KMS-11 (cell line): ENCODE data around the gene RTBDN.

Experiments used
- H2AFZ ChIP-seq: fragments of 200-600 bp; sonication (generic); 2 replicates; pipeline ENCODE4 v1.6.1; 2016; ENCODE audit warnings: antibody characterized with exemption, mixed run types, low read depth
- H3K27ac ChIP-seq: fragments of 200-600 bp; sonication (generic); 2 replicates; pipeline ENCODE4 v1.6.1; 2016; ENCODE audit warnings: mild to moderate bottlenecking, mixed run types
- H3K27me3 ChIP-seq: fragments of 200-600 bp; sonication (generic); 2 replicates; pipeline ENCODE4 v1.6.1; 2017; ENCODE audit warnings: mild to moderate bottlenecking, low read depth, mixed run types, moderate library complexity; ENCODE audit not compliant: insufficient read depth
- H3K36me3 ChIP-seq: fragments of 200-600 bp; sonication (generic); 2 replicates; pipeline ENCODE4 v1.6.1; 2017; ENCODE audit warnings: mild to moderate bottlenecking, mixed run types; ENCODE audit not compliant: insufficient read depth
- H3K4me1 ChIP-seq: fragments of 200-600 bp; sonication (generic); 2 replicates; pipeline ENCODE4 v1.6.1; 2016; ENCODE audit warnings: mild to moderate bottlenecking, low read depth, mixed run types; ENCODE audit not compliant: poor library complexity, severe bottlenecking
- H3K4me2 ChIP-seq: fragments of 200-600 bp; sonication (generic); 2 replicates; pipeline ENCODE4 v1.7.0; 2016; ENCODE audit warnings: mild to moderate bottlenecking, mixed run types
- H3K4me3 ChIP-seq: fragments of 200-600 bp; sonication (generic); IDR thresholded peaks from 2 replicates; pipeline ENCODE4 v1.6.1; 2017; ENCODE audit warnings: low read depth, low read length, mixed read lengths; ENCODE audit not compliant: insufficient read depth
- H3K79me2 ChIP-seq: fragments of 200-600 bp; sonication (generic); 2 replicates; pipeline ENCODE4 v1.6.1; 2016; ENCODE audit warnings: low read depth, mixed run types; ENCODE audit not compliant: insufficient read depth
- H3K9ac ChIP-seq: fragments of 200-600 bp; sonication (generic); 2 replicates; pipeline ENCODE4 v1.6.1; 2016; ENCODE audit warnings: mild to moderate bottlenecking, mixed run types
- H4K20me1 ChIP-seq: fragments of 200-600 bp; sonication (generic); 2 replicates; pipeline ENCODE4 v1.6.1; 2016; ENCODE audit warnings: mild to moderate bottlenecking, mixed run types; ENCODE audit not compliant: insufficient read depth
- TF ChIP-seq, protein P1 (sequence below): fragments of 200-600 bp; sonication (generic); conservative IDR thresholded peaks from 2 replicates; pipeline ENCODE4 v1.6.1; 2017; ENCODE audit warnings: low read depth, mild to moderate bottlenecking, antibody characterized with exemption, low read length, moderate library complexity, mixed read lengths

RTBDN gene

DNA sequence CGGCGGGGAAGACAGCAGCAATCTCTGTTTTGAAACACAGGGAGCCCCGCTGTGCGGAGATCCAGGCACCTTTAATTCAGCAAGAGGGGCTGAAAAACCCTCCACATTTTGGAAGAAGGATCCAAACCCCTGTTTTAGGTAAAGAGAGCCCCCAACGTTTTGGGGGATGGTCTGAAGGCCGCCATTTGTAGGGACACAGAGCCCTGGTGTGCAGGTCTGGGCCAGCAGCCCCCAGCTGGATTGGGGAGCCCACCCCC is 55.5 kb downstream of the RTBDN start:
- Histone ChIP-seq H3K4me2 (peak overlapping the region; percentile 35), H3K79me2 (no peaks in the 10 kb centered on the region), H2AFZ (peak overlapping the region; percentile 84), H3K27me3 (no peaks in the 10 kb centered on the region), H3K9ac (peak overlapping the region; percentile 51; the same call in 1 of the 2 replicates), H3K4me1 (peaks cover 28% of the 10 kb centered on the region), H3K36me3 (no peaks in the 10 kb centered on the region), H3K4me3 (no peak overlapping the region), H3K27ac (no peak overlapping the region; the same call in 1 of the 2 replicates), H4K20me1 (no peaks in the 10 kb centered on the region)
- TF ChIP-seq, protein P1, sequence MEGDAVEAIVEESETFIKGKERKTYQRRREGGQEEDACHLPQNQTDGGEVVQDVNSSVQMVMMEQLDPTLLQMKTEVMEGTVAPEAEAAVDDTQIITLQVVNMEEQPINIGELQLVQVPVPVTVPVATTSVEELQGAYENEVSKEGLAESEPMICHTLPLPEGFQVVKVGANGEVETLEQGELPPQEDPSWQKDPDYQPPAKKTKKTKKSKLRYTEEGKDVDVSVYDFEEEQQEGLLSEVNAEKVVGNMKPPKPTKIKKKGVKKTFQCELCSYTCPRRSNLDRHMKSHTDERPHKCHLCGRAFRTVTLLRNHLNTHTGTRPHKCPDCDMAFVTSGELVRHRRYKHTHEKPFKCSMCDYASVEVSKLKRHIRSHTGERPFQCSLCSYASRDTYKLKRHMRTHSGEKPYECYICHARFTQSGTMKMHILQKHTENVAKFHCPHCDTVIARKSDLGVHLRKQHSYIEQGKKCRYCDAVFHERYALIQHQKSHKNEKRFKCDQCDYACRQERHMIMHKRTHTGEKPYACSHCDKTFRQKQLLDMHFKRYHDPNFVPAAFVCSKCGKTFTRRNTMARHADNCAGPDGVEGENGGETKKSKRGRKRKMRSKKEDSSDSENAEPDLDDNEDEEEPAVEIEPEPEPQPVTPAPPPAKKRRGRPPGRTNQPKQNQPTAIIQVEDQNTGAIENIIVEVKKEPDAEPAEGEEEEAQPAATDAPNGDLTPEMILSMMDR: no peak

DNA sequence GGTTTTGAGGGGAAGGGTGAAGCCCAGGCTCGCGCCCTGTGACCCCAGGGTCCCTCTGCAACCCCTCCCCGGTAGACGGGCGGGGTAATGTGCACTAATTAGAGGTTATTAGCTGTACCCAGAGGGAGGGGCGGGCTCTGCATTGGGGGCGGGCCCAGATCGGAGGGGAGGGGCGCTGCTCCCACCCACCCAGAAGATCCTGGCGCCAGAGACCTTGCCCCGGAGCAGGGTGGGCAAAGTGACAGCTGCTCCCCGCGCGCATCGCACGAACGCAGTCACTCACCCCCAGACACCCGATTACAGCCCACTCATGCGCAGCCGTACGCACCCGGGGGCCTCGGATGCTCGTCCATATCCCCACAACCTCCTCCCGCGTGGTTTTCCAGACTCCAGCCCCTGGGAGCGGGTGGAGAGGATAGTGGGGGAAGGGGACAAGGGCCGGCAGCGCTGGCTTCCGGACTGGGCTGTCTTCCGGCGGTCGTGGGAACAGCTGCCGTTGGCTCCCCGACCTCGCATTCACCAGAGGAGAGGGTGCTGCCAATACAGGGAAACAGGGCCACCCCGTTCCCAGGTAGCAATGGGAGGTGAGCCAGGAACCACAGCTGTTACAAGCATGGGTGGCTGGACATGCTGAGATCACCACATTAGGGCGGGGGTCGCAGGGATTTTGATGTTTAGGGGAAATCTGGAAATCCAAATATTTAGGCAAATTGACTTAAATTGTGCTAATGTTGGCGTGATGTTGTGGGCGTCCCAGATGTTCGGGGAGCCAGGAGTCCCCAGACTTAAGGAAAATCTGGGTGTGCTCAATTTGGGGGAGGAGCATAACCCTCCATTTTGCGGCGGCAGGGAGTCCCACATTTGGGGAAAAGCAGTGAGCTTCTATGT is 56.1 kb downstream of the RTBDN start:
- H3K27ac ChIP-seq: peak overlapping the region; percentile 31; the same call in 1 of the 2 replicates
- TF ChIP-seq, protein P1: no peak
- H3K79me2 ChIP-seq: no peaks in the 10 kb centered on the region
- H4K20me1 ChIP-seq: no peaks in the 10 kb centered on the region
- H3K4me1 ChIP-seq: peaks cover 34% of the 10 kb centered on the region
- peak overlapping the region; percentile 51; the same call in 1 of the 2 replicates for H3K9ac ChIP-seq
- H3K27me3 ChIP-seq: no peaks in the 10 kb centered on the region
- H2AFZ ChIP-seq: peak overlapping the region; percentile 84
- no peaks in the 10 kb centered on the region for H3K36me3 ChIP-seq
- peak overlapping the region; percentile 70 for H3K4me3 ChIP-seq
- H3K4me2 ChIP-seq: peak overlapping the region; percentile 35

DNA sequence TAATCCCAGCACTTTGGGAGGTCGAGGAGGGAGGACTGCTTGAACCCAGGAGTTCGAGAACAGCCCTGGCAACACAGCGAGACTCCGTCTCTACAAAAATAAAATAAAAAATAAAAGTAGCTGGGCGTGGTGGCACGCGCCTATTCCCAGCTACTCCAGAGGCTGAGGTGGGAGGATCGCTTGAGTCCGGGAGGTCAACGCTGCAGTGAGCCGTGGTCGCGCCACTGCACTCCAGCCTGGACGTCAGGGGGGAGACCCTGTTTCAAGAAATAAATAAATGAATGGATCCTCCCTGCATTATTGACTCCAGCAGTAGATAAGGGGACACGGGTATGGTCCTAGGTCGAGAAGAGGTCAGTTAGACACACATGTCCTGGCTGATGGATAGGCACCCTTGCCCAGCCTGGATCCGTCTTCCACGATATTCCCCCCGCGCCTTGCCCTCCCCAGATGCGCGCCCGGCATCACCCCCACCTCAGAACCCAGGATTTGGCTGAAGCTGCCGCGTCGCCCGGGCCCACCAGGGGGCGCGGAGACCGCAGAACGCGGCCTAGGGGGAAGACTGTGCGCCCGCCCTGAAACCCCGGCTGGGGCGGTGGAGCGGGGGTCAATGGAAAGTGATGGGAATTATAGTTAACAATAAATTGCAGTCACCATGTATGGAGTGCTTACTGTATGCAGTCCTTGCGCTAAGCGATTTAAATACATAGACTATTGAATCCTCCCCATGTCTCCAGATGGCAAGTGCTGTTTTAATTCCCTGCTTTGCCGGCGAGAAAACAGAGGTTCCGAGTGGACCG is 57.0 kb downstream of the RTBDN start:
- Histone ChIP-seq H3K9ac (peak overlapping the region; percentile 51; the same call in 1 of the 2 replicates), H3K4me3 (peak overlapping the region; percentile 70), H3K27ac (0 out of 2 replicates have a peak overlapping the region, but pooled peaks have one; percentile 31)

More for the DNA sequence above, 57.0 kb downstream of the RTBDN start:
- Histone ChIP-seq H3K4me2 (peak overlapping the region; percentile 35), H3K79me2 (no peaks in the 10 kb centered on the region), H4K20me1 (no peaks in the 10 kb centered on the region), H3K27me3 (no peaks in the 10 kb centered on the region), H3K36me3 (no peaks in the 10 kb centered on the region), H2AFZ (peak overlapping the region; percentile 84), H3K4me1 (peaks cover 29% of the 10 kb centered on the region)
- TF ChIP-seq, protein P1: peak; percentile 96
